OCI-LY7 (cell line): ENCODE data around the gene OTUD6A. TPM values are rescaled to one million over a fixed set of nuclear protein-coding genes. Genes with fewer than 3 reads are reported as not detected.

Source experiments
- BruUV-seq: library from RNA; stranded (reverse); fragments of 400-500 nt; replicated peaks from 2 replicates; lab custom pipeline; 2021; lab: Mats Ljungman, UMichigan
- CTCF ChIA-PET: fragments of 300-600 bp; sonication (Branson Sonifier 250); formaldehyde crosslinking; loops from one replicate; lab custom pipeline; 2022; ENCODE audit warnings: antibody characterized with exemption; ENCODE audit not compliant: unreplicated experiment; lab: Charles Lee
- POLR2A ChIA-PET: fragments of 300-600 bp; sonication (Branson Sonifier 250); formaldehyde crosslinking; loops from one replicate; lab custom pipeline; 2022; ENCODE audit warnings: antibody characterized with exemption; lab: Charles Lee
- DNase-seq: peaks from one replicate; pipeline ENCODE4 v3.0.0-alpha.2; 2015; ENCODE audit warnings: low spot score
- H2AFZ ChIP-seq: fragments of 200-600 bp; sonication (generic), shearing (Covaris generic); 2 replicates; pipeline ENCODE4 v1.6.1; 2014; ENCODE audit warnings: mild to moderate bottlenecking, antibody characterized with exemption, low read length, moderate library complexity
- H3K27ac ChIP-seq: fragments of 200-600 bp; sonication (generic); 2 replicates; pipeline ENCODE4 v1.5.1; 2014; ENCODE audit warnings: mixed run types, low read depth, mild to moderate bottlenecking, moderate library complexity, low read length, inconsistent platforms; ENCODE audit not compliant: poor library complexity, severe bottlenecking
- H3K36me3 ChIP-seq: fragments of 200-600 bp; sonication (generic); 2 replicates; pipeline ENCODE4 v1.6.1; 2014; ENCODE audit warnings: mild to moderate bottlenecking, antibody characterized with exemption, low read length, moderate library complexity, mixed read lengths; ENCODE audit not compliant: insufficient read depth
- H3K4me1 ChIP-seq: fragments of 200-600 bp; sonication (generic); 2 replicates; pipeline ENCODE4 v1.5.1; 2014; ENCODE audit warnings: mild to moderate bottlenecking, low read length; ENCODE audit not compliant: insufficient read depth, poor library complexity, severe bottlenecking
- H3K4me2 ChIP-seq: fragments of 200-600 bp; sonication (generic); 2 replicates; pipeline ENCODE4 v1.6.1; 2014; ENCODE audit warnings: mild to moderate bottlenecking, low read length
- H3K4me3 ChIP-seq: fragments of 200-600 bp; sonication (generic); 2 replicates; pipeline ENCODE4 v1.5.1; 2014; ENCODE audit warnings: mild to moderate bottlenecking, low read depth, low read length; ENCODE audit not compliant: poor library complexity, severe bottlenecking
- H3K79me2 ChIP-seq: fragments of 200-600 bp; sonication (generic); 2 replicates; pipeline ENCODE4 v1.6.1; 2016; ENCODE audit warnings: low read depth, mild to moderate bottlenecking, low read length, moderate library complexity, mixed read lengths; ENCODE audit not compliant: insufficient read depth
- H3K9me2 ChIP-seq: fragments of 200-600 bp; sonication (generic); 2 replicates; pipeline ENCODE4 v1.6.1; 2016; ENCODE audit warnings: mild to moderate bottlenecking, low read length, mixed read lengths; ENCODE audit not compliant: insufficient read depth
- H3K9me3 ChIP-seq: fragments of 200-600 bp; sonication (generic); 2 replicates; pipeline ENCODE4 v1.6.1; 2014; ENCODE audit warnings: mild to moderate bottlenecking, mixed run types, low read length, mixed read lengths
- H4K20me1 ChIP-seq: fragments of 200-600 bp; sonication (generic); 2 replicates; pipeline ENCODE4 v1.6.1; 2014; ENCODE audit warnings: mild to moderate bottlenecking, antibody characterized with exemption, low read length, moderate library complexity, mixed read lengths; ENCODE audit not compliant: insufficient read depth
- EZH2phosphoT487 ChIP-seq: fragments of 200-600 bp; sonication (generic); IDR thresholded peaks from 2 replicates; pipeline ENCODE4 v1.6.1; 2018; ENCODE audit warnings: low read depth, borderline replicate concordance, mild to moderate bottlenecking, mixed run types, antibody characterized with exemption, low read length, moderate library complexity, mixed read lengths
- intact Hi-C: fragments of 100-400 bp; cut with micrococcal nuclease; formaldehyde crosslinking; loops from one replicate; pipeline ENCODE4 v1.10.0; 2022; ENCODE audit not compliant: unreplicated experiment
- total RNA-seq, 2 experiments: library from RNA; depleted of rRNA in 1 of 2; stranded (reverse); fragments of >200 nt in 1 of 2; shearing (Covaris generic) in 1 of 2; gene quantifications; 2 replicates each; pipeline ENCODE4 v1.2.3, GENCODE V29; 2014 to 2022
- TF ChIP-seq, protein P1 (sequence below): fragments of 200-600 bp; sonication (generic); conservative IDR thresholded peaks from 2 replicates; pipeline ENCODE4 v1.5.1; 2014; ENCODE audit warnings: mild to moderate bottlenecking, antibody characterized with exemption, low read length, moderate library complexity, mixed read lengths

Gene OTUD6A
- total RNA-seq, 2 experiments from 2014 or later = not detected

GRCh38 chrX:70082723-70083122, 20.5 kb downstream of the OTUD6A start:
- Histone ChIP-seq H3K79me2 (no peaks in the 10 kb centered on the region), H3K27ac (no peak overlapping the region), H3K9me3 (no peaks in the 10 kb centered on the region), H3K4me2 (no peak overlapping the region), H2AFZ (no peak overlapping the region), H4K20me1 (no peaks in the 10 kb centered on the region), H3K4me3 (no peak overlapping the region), H3K36me3 (no peaks in the 10 kb centered on the region), H3K9me2 (no peaks in the 10 kb centered on the region), H3K4me1 (no peaks in the 10 kb centered on the region)
- DNase-seq = no peak
- POLR2A ChIA-PET = no interaction called here
- CTCF ChIA-PET = no interaction called here
- intact Hi-C loops = no loop called here
- TF ChIP-seq, protein P1, sequence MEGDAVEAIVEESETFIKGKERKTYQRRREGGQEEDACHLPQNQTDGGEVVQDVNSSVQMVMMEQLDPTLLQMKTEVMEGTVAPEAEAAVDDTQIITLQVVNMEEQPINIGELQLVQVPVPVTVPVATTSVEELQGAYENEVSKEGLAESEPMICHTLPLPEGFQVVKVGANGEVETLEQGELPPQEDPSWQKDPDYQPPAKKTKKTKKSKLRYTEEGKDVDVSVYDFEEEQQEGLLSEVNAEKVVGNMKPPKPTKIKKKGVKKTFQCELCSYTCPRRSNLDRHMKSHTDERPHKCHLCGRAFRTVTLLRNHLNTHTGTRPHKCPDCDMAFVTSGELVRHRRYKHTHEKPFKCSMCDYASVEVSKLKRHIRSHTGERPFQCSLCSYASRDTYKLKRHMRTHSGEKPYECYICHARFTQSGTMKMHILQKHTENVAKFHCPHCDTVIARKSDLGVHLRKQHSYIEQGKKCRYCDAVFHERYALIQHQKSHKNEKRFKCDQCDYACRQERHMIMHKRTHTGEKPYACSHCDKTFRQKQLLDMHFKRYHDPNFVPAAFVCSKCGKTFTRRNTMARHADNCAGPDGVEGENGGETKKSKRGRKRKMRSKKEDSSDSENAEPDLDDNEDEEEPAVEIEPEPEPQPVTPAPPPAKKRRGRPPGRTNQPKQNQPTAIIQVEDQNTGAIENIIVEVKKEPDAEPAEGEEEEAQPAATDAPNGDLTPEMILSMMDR = no peak
- TF ChIP-seq EZH2phosphoT487 = no peak
- no TSS peak for BruUV-seq

GRCh38 chrX:70084592-70085240, 22.5 kb downstream of the OTUD6A start:
- H3K9me3 ChIP-seq = no peaks in the 10 kb centered on the region
- no peak overlapping the region for H3K27ac ChIP-seq
- no peak for TF ChIP-seq EZH2phosphoT487
- TF ChIP-seq, protein P1 = no peak
- no peaks in the 10 kb centered on the region for H3K79me2 ChIP-seq
- BruUV-seq = no TSS peak
- H3K4me2 ChIP-seq = no peak overlapping the region
- no peaks in the 10 kb centered on the region for H3K36me3 ChIP-seq
- no peaks in the 10 kb centered on the region for H3K4me1 ChIP-seq
- DNase-seq = no peak
- POLR2A ChIA-PET = no interaction called here
- CTCF ChIA-PET = no interaction called here
- no peak overlapping the region for H2AFZ ChIP-seq
- no peak overlapping the region for H3K4me3 ChIP-seq
- H3K9me2 ChIP-seq = no peaks in the 10 kb centered on the region
- intact Hi-C loops = no loop called here
- no peaks in the 10 kb centered on the region for H4K20me1 ChIP-seq

GRCh38 chrX:70087857-70088630, 25.8 kb downstream of the OTUD6A start:
- BruUV-seq = no TSS peak
- Histone ChIP-seq H4K20me1 (no peaks in the 10 kb centered on the region), H3K4me2 (no peak overlapping the region), H3K4me3 (no peak overlapping the region), H3K9me2 (no peaks in the 10 kb centered on the region), H3K9me3 (no peaks in the 10 kb centered on the region), H3K36me3 (no peaks in the 10 kb centered on the region), H2AFZ (no peak overlapping the region), H3K4me1 (no peaks in the 10 kb centered on the region), H3K79me2 (no peaks in the 10 kb centered on the region), H3K27ac (no peak overlapping the region)
- TF ChIP-seq, protein P1 = no peak
- TF ChIP-seq EZH2phosphoT487 = no peak
- ChIA-PET CTCF (no interaction called here), POLR2A (interaction anchor here (0.6 kb wide), 1 partner anchor 419 kb away, joined by 3 read pairs; no protein-coding TSS in a partner anchor)
- DNase-seq = no peak
- intact Hi-C loops = no loop called here
